ENCODE measurements around the gene LAMC1.
"Not testable (repeated sequence)": the region's sequence is repeated elsewhere in the genome, so short reads cannot be mapped to it uniquely, and the experiment has no call there.

DNA sequence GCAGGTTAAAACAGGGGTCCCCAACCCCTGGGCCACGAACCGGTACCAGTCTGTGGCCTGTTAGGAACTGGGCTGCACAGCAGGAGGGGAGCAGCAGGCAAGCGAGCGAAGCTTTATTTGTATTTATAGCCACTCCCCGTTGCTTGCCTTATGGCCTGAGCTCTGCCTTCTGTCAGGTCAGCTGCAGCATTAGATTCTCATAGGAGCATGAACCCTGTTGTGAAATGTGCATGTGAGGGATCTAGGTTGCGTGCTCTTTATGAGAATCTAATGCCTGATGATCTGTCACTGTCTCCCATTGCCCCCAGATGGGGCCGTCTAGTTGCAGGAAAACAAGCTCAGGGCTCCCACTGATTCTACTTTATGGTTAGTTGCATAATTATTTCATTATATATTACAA lies 49.4 kb downstream of the LAMC1 start:
- not testable (repeated sequence) for TF ChIP-seq EZH2 (IDR thresholded peaks at IDR 0.05; ENCODE audit: low read length, missing control alignments)
- TF ChIP-seq, protein P1, sequence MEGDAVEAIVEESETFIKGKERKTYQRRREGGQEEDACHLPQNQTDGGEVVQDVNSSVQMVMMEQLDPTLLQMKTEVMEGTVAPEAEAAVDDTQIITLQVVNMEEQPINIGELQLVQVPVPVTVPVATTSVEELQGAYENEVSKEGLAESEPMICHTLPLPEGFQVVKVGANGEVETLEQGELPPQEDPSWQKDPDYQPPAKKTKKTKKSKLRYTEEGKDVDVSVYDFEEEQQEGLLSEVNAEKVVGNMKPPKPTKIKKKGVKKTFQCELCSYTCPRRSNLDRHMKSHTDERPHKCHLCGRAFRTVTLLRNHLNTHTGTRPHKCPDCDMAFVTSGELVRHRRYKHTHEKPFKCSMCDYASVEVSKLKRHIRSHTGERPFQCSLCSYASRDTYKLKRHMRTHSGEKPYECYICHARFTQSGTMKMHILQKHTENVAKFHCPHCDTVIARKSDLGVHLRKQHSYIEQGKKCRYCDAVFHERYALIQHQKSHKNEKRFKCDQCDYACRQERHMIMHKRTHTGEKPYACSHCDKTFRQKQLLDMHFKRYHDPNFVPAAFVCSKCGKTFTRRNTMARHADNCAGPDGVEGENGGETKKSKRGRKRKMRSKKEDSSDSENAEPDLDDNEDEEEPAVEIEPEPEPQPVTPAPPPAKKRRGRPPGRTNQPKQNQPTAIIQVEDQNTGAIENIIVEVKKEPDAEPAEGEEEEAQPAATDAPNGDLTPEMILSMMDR (conservative IDR thresholded peaks at IDR 0.05 in 1 of 2, IDR thresholded peaks at IDR 0.05 in 1 of 2; ENCODE audit: low read depth in 1 of 2, low read length in 2 of 2): not testable (repeated sequence)

Measured in fibroblast of lung (primary cell).